AG20443 (cell line): ENCODE results near the gene RTBDN.
A peak's percentile ranks its signal among the peaks of the same experiment; 100 is the strongest.
"Not testable (repeated sequence)": the region's sequence is repeated elsewhere in the genome, so short reads cannot be mapped to it uniquely, and the experiment has no call there.

Experiments
- DNase-seq: peaks from one replicate; pipeline ENCODE4 v3.0.0; 2012; ENCODE audit warnings: low spot score, mixed read lengths

RTBDN gene

DNA sequence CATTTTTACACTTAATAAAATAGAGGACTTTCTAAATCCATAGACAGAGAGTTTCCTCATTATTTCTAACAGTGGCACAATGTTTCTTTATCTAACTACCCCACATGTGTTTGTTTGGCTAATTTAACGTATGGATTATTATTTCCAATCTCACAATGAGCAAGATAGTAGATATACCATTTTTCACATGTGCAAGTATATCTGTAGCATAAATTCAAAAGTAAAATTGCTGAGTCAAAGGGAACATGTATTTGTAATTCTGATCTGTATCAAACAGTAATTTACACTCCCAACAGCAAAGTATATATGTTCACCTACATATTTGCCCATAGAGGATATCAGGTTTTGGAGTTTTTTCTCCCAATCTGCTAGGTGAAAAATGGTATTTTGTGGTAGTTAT, 22.3 kb upstream of the RTBDN start:
- no peak for DNase-seq

DNA sequence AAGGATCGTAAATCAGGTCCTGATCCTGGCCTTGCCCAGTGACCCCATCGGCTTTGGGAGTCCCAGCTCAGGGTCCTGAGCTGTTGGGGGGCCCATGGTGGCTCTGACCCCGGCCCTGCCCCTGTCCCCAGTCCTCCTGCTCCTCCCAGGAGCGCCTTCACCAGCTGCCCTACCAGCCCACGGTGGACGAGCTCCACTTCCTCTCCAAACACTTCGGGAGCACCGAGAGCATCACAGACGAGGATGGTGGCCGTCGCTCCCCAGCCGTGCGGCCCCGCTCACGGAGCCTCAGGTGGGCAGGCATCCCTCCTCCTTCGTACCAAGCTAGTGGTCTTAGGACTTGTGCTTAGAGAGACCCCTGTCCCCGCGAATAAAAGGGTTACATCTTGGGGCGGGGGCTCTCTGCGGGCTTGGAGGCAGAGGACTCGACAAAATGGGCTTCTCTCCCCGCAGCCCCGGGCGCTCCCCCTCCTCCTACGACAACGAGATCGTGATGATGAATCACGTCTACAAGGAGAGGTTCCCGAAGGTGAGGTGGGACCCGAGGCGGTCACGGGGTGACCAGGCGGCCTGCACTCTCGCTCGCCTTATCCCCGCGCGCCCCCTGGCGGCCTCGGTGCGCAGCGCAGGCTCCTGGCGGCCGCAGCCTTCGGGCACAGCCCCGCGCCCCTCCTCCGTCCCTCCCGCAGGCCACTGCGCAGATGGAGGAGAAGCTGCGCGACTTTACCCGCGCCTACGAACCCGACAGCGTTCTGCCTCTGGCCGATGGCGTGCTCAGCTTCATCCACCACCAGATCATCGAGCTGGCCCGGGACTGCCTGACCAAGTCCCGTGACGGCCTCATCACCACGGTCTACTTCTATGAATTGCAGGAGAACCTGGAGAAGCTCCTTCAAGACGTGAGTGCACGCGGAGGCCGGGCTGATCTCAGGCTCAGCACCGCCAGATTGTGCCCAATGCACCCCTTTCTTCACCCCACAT, 13.1 kb upstream of the RTBDN start:
- peak; percentile 96 for DNase-seq

DNA sequence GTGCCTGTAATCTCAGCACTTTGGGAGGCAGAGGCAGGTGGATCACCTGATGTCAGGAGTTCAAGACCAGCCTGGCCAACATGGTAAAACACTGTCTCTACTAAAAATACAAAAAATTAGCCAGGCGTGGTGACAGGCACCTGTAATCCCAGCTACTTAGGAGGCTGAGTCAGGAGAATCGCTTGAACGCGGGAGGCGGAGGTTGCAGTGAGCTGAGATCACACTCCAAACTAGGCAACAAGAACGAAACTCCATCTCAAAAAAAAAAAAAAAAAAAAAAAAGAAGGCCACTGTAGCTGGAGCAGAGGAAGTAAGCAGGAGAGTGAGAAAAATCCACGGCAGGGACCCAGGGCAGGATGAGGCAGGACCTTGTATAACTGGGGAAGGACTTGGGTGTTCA, 12.2 kb upstream of the RTBDN start:
- DNase-seq = not testable (repeated sequence)

GRCh38 chr19:12843999-12844732, 9.8 kb upstream of the RTBDN start:
- no peak for DNase-seq

DNA sequence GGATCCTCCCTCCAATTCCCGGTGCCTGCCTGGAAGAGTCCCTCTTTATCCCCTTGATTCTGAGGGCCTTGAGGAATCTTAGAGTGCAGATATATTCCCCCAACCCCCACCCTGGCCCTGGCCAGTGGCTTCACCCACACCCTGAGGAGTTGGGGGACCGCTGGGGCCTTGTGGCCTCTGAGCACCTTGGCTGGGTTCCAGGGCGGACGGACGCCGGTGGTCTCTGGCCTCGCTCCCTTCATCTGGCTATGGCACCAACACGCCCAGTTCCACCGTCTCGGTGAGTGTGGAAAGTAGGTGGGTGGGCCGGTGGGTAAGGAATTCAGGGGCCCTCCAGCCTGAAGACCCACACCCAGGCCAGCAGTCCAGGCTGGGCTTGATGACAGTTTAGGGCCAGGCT, 8.9 kb upstream of the RTBDN start:
- no peak for DNase-seq

DNA sequence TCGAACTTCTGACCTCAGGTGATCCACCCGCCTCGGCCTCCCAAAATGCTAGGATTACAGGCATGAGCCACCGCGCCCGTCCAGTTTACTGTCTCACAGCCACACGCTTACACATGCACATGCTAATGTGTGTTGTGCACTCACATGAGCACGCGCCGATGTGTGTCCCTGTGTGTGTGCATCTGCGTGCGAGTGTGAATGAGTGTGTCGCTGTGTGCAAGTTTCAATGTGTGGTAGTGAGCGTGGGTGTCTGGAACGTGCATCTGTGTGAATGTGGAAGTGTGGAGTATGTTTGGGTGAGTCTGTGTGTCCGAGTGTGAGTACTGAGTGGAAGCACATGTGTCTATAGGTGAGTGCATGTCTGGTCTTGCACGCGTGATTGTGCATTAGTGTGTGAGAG, 8.1 kb upstream of the RTBDN start:
- DNase-seq = no peak

GRCh38 chr19:12841094-12841493, 6.7 kb upstream of the RTBDN start:
- DNase-seq = peak; percentile 44

- DNase-seq = peak; percentile 86
Observed at GRCh38 chr19:12840091-12841079, 6.0 kb upstream of the RTBDN start.

DNA sequence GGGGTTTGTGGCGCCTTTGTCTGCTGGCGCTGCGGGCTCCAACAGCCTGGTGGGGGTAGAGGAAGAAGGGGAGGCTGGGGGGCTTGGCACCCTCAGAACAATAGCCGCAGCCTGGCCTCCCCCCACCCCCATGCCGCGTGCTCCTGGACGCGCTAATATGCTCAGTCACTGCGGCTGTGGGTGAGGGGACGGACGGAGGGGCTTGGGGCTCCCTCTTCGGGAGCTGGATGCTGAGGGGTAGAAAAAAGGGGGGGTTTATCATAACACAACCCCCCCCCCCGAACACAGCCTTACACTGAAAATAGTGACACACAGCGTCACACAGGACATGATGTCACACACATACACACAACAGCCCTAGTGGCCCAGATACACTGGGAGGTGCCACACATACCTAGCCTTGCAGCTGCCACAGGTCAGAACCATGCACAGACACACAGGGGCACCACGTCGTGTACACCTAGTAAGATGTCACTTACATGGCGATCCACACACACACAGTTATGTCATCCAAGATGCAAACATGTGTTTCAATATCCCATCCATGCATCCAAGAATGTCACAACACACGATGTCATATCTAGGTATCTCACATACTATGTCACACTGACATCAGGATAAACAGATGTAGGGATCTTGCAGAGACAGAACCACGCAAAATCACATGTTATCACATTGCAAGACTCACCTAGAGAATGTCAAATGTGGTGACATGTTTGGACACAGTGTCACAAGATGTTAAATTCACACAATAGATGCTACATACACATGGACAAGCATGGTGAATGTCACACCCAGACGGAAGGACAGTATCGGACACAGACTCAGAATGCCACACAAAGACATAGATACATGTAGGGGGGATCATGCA, 4.7 kb upstream of the RTBDN start:
- DNase-seq = no peak

GRCh38 chr19:12838182-12838885, 4.0 kb upstream of the RTBDN start, which contains the start of gene MAST1:
TSS of gene MAST1 (plus strand) at chr19:12838515. CDS start at chr19:12838573, 58 bp downstream.
- peak; percentile 87 for DNase-seq

DNA sequence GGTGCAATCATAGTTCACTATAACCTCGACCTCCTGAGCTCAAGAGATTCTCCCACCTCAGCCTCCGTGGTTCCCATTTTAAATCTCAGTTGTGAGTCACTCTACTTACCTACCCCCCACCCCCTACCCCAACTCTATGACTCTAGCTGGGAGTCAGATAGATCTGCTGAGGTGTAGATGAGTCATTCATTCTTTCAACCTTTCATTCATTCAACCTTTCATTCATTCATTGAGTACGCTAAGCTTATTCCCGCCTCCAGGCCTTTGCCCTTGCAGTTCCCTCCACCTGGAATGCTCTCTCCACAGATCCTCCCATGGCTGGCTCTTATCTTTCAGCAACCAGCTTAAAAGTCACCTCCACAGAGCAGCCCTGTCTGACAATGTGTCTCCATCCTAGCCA, 2.8 kb upstream of the RTBDN start:
- DNase-seq = no peak

DNA sequence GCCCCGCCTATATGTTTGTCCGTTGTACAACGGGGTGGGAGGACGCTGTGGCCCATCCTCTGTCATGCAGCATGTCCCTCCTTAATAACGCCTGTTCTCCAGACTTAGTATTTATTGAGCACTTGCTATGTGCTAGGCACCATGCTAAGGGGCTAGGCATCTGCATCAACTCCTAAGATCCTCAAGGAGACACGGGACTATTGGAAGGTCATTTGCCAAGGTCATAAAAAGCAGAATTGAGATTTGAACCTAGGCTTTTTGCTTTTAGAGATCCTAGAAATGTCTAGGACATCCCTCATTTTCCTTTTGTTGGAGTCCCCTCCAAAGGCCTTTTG, 2.1 kb upstream of the RTBDN start:
- no peak for DNase-seq

GRCh38 chr19:12834976-12835757, 788 bp upstream of the RTBDN start:
- DNase-seq = peak; percentile 64

DNA sequence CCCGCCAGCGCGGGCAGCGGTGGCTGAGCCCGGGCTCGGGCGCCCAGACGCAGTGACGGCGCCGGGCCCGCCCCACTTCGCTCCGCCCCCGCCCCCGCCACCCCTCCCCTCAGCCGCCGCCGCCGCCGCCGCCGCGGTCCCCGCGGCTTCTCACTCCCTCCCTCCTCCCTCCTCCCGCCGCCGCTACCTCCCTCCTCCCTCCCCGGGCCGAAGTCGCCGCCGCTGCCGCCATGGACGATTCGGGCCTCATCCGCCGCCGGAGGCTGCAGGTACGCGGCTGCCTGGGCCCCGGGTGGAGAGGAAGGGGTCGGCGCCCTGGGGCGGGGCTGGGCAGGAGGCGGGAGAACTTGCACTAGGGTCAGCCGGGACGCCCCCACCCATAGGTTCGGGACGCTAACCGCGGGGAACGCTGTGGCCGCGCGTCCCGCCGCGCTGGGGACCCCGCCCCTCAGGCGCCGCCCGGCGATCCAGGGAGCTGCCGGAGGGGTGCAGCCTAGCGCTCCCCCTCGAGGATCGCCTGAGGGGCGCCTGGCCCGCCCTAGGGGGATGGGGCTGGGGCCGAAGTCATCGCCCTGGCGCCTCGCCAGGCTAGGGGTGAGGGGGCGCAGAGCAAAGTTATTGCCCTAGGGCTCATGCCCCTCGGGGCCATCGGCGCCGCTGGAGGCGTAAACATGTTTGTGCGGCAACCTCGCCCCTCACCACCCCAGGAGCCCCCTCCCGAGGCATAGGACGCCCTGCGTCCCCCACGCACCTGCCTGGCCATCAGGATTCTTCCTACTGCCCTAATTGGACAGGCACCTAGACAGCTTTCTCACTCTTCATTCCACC, 427 bp downstream of the RTBDN start:
- DNase-seq = peak; percentile 67

- no peak for DNase-seq
Observed at GRCh38 chr19:12833418-12833737, 1.0 kb downstream of the RTBDN start.

DNA sequence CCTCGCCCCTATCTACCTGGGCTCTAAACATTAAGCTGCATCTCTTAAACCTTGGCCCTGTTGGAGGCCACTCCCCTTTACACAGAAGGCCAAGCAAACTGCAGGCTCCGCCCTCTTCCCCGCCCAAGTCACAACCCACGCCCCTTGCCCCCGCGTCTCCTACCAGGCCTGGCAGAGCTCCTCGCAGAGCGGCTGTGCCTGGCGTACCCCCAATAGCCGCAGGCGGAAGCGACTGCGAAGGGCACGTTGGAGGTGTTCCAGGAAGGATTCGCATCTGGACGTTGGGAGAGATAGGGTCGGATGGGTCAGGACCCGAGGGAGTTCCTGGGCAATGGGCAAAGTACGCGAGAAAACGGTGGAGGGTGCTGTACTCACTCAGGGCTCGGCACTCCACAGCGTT, 5.9 kb downstream of the RTBDN start:
- peak; percentile 45 for DNase-seq

DNA sequence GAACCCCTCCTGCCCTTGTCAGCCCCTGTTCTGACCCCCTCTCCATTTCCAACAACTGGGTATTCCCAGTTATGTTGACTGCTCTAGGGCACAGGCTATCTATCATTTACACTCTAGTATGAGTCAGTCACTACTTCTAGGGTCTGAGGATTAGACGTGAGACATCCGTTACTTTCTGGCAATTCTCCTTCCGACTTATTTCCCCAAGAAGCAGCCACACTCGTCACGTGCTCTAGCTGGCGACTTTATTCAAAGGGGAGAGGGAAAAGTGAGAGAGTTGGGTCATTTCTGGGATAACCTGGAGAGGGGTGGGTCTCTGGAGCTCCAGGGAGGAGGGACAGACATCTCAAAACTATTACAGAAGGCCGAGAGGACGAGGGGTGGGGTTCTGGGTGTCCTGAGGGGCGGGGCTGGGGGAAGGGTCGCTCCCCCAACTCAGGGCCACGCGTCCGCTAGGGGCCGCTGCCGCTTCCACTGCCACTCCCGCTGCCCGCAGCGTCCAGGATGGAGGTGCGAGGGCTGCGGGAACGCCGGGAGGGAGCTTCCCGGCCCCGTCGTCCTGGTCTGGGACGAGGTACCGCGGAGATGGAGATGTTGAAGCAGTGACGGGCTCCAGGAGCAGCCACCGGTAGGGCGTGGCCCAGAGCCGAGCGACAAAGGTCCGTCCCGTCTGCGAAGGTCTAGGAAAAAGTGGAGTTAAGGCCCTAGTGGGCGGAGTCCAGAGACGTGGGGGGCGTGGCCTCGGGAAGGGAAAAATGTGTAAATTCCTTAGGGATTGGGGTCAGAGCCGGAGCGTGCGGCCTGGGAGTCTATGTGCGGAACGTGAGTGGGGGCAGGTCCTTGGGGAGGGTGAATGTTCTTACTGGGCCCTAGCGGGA, 8.9 kb downstream of the RTBDN start:
- DNase-seq = peak; percentile 46

GRCh38 chr19:12821761-12822160, 12.6 kb downstream of the RTBDN start:
- no peak for DNase-seq
